SK-N-SH (cell line): ENCODE results near the gene SKI.

Experiments
- CTCF ChIP-seq: fragments of 200-600 bp; sonication (generic); IDR thresholded peaks from 2 replicates; pipeline ENCODE4 v1.6.1; 2017; ENCODE audit warnings: antibody characterized with exemption, mild to moderate bottlenecking, moderate library complexity
- FOSL2 ChIP-seq: IDR thresholded peaks from 2 replicates; pipeline ENCODE4 v1.4.0; 2012; ENCODE audit warnings: low read depth, mild to moderate bottlenecking, moderate library complexity, borderline replicate concordance
- REST ChIP-seq: IDR thresholded peaks from 2 replicates; pipeline ENCODE4 v1.6.1; 2012; ENCODE audit warnings: mild to moderate bottlenecking, low read depth, low read length, moderate library complexity
- RFX5 ChIP-seq: IDR thresholded peaks from 2 replicates; pipeline ENCODE4 v1.6.1; 2012; ENCODE audit warnings: mild to moderate bottlenecking, improper control_type of control experiment, low read length
- SIN3A ChIP-seq: IDR thresholded peaks from 2 replicates; pipeline ENCODE4 v1.6.1; 2012; ENCODE audit warnings: low read depth, mild to moderate bottlenecking, low read length, moderate library complexity, borderline replicate concordance
- SMC3 ChIP-seq: IDR thresholded peaks from 2 replicates; pipeline ENCODE4 v1.6.1; 2012; ENCODE audit warnings: low read depth, low read length, improper control_type of control experiment
- TAF1 ChIP-seq: IDR thresholded peaks from 2 replicates; pipeline ENCODE4 v1.6.1; 2012; ENCODE audit warnings: low read depth, mild to moderate bottlenecking, low read length, moderate library complexity, borderline replicate concordance

- TF ChIP-seq CTCF = no peak
- no peak for TF ChIP-seq RFX5
- no peak for TF ChIP-seq SIN3A
- TF ChIP-seq TAF1 = no peak
- TF ChIP-seq FOSL2 = no peak
- TF ChIP-seq SMC3 = no peak
- TF ChIP-seq REST = no peak
Observed at GRCh38 chr1:2247760-2248126, 19.6 kb downstream of the SKI start.
